K562 (cell line): ENCODE data around the gene ZNF326. TPM values are rescaled to one million over a fixed set of nuclear protein-coding genes. Genes with fewer than 3 reads are reported as not detected.

Experiments used
- FOSL1 ChIP-seq: fragments of 200-800 bp; sonication (Bioruptor generic); conservative IDR thresholded peaks from 2 replicates; pipeline ENCODE4 v1.6.1; 2016; ENCODE audit warnings: missing genetic modification characterization, missing compliant biosample characterization
- ZNF384 ChIP-seq: IDR thresholded peaks from 2 replicates; pipeline ENCODE4 v1.6.1; 2012; ENCODE audit warnings: low read depth, low read length, improper control_type of control experiment
- ZNF407 ChIP-seq: fragments of 450-650 bp; IDR thresholded peaks from 2 replicates; pipeline ENCODE4 v1.6.1; 2016; ENCODE audit warnings: low read depth
- polyA plus RNA-seq, 8 experiments: library from polyadenylated mRNA; depleted of rRNA in 4 of 8; stranded (reverse) in 5 of 8; unstranded in 3 of 8; fragments of >200 nt; fragmentation: Nextera tagmentation in 2 of 8; fragmentation: Illumina TruSeq in 1 of 8; extraction: Ambion mirVana in 2 of 8; extraction: Trizol in 1 of 8; gene quantifications; 2 replicates each; pipeline versions ENCODE4 v1.2.1 to v1.2.3, GENCODE V29; 2011 to 2014; ENCODE audit warnings: inconsistent platforms in 1 of 8, missing spikeins in 1 of 8
- total RNA-seq, 7 experiments: library from RNA; depleted of rRNA in 6 of 7; stranded (reverse); fragments of >200 nt in 6 of 7; fragmentation: Illumina TruSeq in 2 of 7; extraction: Trizol in 2 of 7; gene quantifications; 2 replicates each; pipeline versions ENCODE4 v1.2.1 to v1.2.3, GENCODE V29; 2011 to 2021; ENCODE audit warnings: low replicate concordance in 1 of 7
- TF ChIP-seq, protein P1 (sequence below): fragments of 450-650 bp; IDR thresholded peaks from 2 replicates; pipeline ENCODE4 v1.6.1; 2016; ENCODE audit warnings: antibody characterized with exemption

The ZNF326 gene
- total and polyA plus RNA-seq, 9 of the 15 experiments (the other 6 are each of a cell fraction or from before 2014, with no cell fraction given): 7.2 to 33.2 (median 20.1) TPM

DNA sequence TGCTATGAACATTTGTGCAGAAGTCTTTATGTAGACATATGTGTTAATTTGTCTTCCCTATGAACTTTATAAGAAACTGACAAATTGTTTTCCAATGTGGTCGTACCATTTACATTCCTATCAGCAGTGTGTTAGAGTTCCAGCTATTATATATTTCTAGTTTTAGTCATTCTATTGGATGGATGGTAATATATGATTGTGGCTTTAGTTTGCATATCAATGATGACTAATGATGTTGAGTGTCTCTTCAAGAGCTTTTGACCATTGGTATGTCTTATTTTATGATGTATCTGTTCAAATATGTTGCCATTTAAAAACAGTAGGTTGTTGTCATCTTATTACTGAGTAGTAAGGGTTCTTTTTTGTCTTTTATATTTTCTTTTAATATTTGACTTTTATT lies 16.2 kb upstream of the ZNF326 start (continued):
- no peak for TF ChIP-seq ZNF407
- TF ChIP-seq ZNF384: no peak
- TF ChIP-seq FOSL1 (tag): no peak
- TF ChIP-seq, protein P1, sequence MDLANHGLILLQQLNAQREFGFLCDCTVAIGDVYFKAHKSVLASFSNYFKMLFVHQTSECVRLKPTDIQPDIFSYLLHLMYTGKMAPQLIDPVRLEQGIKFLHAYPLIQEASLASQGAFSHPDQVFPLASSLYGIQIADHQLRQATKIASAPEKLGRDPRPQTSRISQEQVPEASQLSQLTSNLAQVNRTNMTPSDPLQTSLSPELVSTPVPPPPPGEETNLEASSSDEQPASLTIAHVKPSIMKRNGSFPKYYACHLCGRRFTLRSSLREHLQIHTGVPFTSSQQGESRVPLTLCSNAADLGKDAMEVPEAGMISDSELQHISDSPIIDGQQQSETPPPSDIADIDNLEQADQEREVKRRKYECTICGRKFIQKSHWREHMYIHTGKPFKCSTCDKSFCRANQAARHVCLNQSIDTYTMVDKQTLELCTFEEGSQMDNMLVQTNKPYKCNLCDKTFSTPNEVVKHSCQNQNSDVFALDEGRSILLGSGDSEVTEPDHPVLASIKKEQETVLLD: no peak
